Globus pallidus (tissue), 1 donor: Measurements from ENCODE around the gene GP9.
"Not testable (repeated sequence)": the region's sequence is repeated elsewhere in the genome, so short reads cannot be mapped to it uniquely, and the experiment has no call there.

Experiments used
- DNase-seq: peaks from one replicate; pipeline ENCODE4 v3.0.0-alpha.2; 2015; ENCODE audit warnings: low spot score

GP9 gene

DNA sequence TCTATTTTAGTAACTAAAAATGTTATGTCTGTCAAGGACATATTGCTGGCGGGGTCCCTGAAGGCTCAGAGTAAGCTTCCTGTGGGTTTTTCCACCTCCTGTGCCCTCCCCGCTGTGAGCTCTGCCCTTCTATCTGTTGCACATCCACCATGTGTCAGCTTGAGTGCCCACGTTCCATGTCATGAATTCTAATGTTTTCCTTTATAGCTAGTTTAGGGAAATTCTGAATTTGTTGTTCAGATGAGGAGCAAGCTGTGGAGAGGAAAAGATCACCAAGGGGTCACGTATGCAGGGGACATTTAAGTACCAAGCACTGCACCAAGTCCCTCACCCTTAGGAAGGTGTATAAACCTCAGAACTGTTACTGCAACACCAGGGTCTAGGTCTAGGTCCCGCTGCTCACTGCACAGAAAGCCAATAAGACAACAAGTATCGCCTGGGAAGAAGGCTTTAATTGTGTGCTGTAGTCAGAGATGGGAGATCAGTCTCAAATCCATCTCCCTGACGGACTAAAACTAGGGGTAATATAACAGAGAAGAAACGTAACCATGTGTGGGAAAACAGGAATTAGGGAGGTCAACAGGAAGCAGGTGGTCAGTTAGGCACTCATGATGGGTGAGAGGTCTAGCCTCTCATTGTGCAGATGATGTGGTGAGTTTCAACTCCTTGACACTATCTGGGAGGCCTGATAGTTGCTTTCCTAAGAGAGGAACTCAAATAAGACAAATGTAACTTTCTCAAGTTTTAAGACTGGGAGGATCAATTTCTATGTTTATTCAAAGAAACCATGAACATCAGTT is 9.7 kb downstream of the GP9 start:
- DNase-seq, result no peak

- DNase-seq, result no peak
Measured at GRCh38 chr3:129077222-129077621, 16.6 kb downstream of the GP9 start.

DNA sequence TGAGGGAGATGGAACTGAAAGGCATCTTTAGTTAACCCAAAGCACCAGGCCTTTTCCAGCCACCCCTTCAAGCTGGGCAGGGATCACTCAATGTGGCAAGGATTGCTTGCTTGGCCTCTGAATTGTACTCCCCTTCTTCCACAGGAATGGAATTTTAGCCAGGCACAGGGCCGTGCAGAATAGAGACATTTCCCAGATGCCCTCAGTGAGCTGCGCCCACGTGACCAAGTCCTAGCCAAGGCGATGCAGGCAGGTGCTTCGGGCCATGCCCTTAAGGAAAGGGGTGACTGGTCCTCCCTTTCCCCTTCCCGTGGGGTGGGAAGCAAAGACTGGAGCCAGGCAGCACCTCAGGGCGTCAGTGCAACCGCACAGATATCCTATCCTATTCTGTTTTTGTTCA is 17.9 kb downstream of the GP9 start:
- DNase-seq, result no peak

- no peak for DNase-seq
Measured at GRCh38 chr3:129081503-129081902, 20.9 kb downstream of the GP9 start.

- DNase-seq, result no peak
Measured at GRCh38 chr3:129082026-129082425, 21.4 kb downstream of the GP9 start.

- no peak for DNase-seq
Measured at GRCh38 chr3:129084501-129084900, 23.9 kb downstream of the GP9 start.

- no peak for DNase-seq
Measured at GRCh38 chr3:129085165-129085715, 24.7 kb downstream of the GP9 start.

- no peak for DNase-seq
Measured at GRCh38 chr3:129085818-129086217, 25.2 kb downstream of the GP9 start.

DNA sequence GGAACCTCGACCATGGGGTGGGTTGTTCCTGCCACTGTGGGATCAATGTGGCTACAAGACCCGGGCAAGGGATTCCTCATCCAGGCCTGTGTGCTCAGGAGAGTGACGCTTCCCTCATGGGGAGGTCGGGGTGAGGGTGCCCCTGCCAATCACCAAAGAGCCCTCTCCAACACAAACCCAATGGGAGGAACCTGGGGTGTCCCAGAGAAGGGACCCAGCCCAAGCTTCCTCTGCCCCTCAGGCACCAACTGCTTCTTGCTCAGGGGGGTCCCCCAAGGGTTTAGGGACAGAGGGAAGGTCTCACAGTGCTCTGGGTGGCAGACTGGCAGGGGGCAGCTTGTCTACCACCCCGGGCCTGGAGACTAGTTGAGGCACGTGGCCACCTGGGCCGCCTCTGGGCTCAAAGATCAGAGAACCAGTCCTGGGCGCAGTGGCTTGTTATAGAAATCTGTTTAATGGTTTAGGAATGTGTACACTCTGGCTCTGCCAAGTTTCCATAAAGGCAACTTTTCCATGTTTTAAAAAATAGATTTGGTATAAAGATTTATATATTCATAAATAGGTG is 26.6 kb downstream of the GP9 start:
- DNase-seq, result no peak

DNA sequence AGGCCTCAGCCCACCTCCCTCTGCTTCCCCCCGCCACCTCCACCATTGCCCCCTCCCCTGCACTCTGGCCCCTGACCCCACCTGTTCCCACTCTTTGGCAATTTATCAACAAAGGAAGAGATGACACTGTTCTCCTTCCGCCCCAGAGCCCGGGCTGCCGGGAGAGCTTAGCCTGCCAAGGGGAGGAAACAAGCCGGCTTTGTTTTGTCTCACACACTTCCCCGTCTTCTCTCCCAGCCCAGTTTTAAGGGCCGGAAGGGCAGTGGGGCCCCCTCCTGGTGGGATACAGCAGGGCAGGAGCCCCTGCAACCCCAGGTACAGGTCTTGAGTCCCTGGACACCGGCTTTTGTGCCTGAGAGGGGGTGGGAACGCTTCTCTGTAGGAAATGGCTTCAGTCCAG is 27.3 kb downstream of the GP9 start:
- peak; percentile 33 for DNase-seq

GRCh38 chr3:129088312-129088711 is 27.7 kb downstream of the GP9 start:
- DNase-seq, result not testable (repeated sequence)

GRCh38 chr3:129095285-129095684 is 34.7 kb downstream of the GP9 start:
- no peak for DNase-seq

DNA sequence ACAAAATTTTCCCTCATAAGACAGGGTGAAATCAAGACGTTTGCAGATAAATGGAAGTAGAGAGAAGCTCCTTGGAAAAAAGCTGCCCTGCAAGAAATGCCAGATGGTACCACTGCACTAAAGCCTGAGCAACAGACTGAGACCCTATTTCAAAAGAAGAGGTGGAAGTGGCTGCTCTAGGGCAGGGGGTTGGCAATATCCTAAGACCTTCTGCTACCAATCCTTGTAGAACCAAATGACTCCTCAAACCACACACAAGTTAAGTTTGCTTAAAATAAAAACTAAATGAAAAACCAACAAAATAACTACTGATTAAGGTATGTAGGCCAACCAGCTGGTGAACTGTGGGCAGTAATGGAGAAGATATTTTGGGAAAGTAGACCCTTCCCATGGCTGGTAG is 39.7 kb downstream of the GP9 start:
- no peak for DNase-seq

- DNase-seq, result no peak
Measured at GRCh38 chr3:129101370-129102138, 41.0 kb downstream of the GP9 start.

DNA sequence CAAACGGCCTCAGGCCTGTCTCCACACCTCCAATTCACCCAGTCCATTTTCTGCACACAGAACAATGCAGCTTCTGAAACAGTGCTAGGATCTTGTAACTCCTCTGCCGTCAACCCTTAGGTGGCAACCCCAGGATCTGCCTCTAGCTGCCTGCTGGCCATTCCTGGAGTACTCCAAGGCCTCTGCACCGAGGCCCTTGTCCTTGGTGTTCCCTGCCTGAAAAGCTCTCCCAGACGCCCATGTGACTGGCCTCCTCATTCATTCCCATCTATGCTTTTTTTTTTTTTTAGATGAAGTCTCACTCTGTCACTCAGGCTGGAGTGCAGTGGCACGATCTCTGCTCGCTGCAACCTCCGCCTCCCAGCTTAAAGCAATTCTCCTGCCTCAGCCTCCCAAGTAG is 42.7 kb downstream of the GP9 start:
- no peak for DNase-seq

DNA sequence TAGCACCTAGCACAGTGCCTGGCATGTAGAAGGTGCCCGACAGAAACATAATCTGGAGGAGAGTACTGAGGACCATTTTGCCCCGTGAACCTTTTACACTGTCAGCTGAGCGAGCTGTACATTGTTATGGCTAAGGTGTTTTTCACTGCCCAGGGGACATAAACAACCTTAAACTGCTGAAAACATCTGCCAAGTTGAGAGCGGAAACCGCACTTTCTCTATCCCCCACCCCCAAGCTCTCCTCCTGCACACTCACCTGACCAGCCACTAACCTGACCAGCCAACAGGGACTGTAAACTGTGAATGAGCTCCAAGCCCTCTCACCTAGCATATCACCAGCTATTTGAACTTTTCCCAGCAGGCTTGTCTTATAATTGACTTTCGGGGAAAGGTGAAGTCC is 43.5 kb downstream of the GP9 start:
- DNase-seq, result no peak

DNA sequence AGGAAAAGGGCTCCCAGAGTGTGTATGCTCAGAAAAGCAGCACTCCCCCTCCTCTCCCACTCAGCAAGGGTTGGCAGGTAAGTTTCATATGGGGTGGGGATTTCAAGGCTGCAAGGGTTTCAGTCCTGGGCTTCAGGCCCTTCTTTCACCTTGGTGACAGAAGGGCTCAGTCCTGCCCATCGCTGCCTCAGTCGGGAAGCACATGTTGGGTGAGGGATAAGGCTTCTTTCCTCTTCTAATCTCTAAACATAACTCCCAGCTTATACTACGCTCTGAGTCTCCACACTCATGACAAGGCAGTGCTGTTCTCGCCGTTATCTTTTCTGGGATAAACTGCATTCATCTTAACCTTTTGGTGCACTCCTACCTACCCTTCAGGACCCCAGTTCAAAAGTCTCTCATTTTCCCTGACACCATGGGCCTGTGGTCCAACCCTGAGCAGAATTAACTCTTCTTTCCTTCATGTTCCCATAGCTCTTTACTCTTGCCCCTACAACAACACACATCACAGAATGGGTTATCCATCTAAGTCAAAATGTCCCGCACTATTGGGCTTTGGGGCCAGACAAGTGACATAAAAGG is 44.0 kb downstream of the GP9 start:
- DNase-seq, result no peak

GRCh38 chr3:129105862-129106261 is 45.3 kb downstream of the GP9 start:
- DNase-seq, result no peak

DNA sequence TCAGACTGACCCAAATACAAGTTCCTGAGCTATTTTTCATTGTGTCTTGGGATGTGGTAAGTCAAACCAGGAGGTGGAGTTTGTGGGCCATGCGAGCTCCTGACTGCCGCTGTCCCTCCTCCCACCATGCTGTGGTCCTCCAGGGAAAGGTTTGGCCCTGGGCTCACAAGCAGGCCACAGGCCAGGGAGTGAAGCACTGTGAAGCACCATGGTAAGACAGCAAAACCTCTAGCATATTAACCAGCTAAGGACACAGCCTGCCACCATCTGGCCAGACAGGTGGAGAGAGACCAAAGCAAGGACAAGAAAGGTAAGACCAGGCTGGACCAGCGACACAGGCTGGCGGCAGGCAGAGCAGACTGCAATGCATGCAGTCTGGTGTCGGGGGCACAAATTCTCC is 45.7 kb downstream of the GP9 start:
- no peak for DNase-seq

DNA sequence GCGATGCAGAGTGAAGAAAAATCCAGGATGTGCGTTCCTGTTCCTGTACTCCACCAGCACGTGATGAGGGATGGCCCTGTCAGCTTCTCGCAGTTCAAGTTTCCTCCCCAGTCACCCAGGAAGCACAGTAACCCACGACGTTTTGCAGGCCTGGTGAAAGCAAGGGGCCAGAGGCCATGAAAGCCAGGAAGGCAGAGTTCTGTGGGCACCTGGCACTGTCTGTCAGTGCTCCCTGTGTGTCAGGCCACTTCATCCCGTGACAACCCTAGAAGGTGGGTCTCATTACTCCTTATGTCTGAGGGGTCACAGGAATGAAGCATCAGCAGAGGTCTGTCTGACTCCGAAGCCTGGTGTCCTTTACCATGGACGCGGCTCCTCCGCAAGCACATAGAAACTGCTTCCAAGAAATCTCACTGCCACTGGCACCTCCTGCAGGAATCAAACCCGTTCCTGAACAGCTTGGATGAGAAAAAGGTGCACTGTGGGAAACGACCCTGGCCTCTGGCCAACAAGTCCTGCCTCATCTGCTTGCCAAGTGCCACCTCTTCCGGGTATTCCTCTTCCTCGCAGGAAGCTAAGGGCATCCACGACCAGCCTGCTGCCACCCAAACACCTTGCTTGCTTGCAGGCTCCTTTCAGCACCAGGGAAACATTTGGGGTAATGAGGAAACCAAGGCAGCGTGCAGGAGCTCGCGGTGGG is 46.4 kb downstream of the GP9 start:
- no peak for DNase-seq

GRCh38 chr3:129107793-129108192 is 47.2 kb downstream of the GP9 start:
- DNase-seq, result no peak
